ENCODE results near the gene MAVS.
"Not testable (repeated sequence)": the region's sequence is repeated elsewhere in the genome, so short reads cannot be mapped to it uniquely, and the experiment has no call there.

MAVS gene

DNA sequence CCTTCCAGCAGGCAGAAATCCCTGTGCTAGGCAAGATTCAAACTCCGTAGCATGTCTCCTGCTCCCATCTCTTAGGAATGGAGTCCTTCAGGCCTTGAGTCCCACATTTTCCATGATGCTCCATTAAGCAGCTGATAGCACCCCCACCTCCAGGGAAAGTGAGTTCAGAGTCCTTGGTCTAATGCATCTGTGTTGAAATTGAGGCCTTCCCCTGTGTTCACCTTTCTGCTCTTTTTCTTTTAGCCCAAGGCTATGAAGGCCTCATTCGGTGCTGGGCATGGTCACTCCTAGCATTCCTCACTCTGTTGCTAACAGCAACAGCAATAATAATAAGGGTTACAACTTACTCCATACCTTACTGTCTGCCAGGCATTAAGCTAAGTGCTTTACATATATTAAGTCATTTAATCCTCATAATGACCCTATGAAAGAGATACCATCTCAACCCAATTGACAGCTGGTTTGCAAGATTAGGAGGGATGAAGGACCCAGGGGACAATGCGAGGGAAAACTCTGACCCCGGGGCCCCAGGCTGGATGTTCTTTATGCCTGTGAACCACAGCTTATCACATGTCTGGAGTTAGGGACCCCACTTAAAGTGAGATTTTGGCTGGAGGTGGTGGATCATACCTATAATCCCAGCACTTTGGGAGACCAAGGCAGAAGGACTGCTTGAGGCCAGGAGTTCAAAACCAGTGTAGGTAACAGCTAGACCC lies 25.1 kb downstream of the MAVS start:
- no peak overlapping the region for H3K4me3 ChIP-seq (ENCODE audit: low read depth, low read length)
- TF ChIP-seq, protein P1, sequence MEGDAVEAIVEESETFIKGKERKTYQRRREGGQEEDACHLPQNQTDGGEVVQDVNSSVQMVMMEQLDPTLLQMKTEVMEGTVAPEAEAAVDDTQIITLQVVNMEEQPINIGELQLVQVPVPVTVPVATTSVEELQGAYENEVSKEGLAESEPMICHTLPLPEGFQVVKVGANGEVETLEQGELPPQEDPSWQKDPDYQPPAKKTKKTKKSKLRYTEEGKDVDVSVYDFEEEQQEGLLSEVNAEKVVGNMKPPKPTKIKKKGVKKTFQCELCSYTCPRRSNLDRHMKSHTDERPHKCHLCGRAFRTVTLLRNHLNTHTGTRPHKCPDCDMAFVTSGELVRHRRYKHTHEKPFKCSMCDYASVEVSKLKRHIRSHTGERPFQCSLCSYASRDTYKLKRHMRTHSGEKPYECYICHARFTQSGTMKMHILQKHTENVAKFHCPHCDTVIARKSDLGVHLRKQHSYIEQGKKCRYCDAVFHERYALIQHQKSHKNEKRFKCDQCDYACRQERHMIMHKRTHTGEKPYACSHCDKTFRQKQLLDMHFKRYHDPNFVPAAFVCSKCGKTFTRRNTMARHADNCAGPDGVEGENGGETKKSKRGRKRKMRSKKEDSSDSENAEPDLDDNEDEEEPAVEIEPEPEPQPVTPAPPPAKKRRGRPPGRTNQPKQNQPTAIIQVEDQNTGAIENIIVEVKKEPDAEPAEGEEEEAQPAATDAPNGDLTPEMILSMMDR (IDR thresholded peaks at IDR 0.05; ENCODE audit: borderline replicate concordance, insufficient read depth, low read depth, low read length) = no peak

DNA sequence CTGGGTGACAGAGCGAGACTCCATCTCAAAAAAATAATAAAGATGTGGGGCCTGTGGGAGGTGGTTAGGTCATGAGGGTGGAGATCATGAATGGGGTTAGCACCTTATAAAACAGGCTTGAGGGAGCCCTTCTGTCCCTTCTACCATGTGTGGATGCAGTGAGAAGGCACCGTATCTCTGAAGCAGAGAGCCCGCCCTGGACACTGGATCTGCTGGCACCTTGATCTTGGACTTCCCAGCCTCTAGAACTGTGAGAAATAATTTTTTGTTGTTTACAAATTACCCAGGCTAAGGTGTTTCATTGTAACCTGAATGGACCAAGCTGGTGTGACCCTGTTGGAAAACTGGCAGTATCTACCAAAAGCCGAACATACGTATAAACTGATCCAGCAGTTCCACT lies 26.9 kb downstream of the MAVS start:
- TF ChIP-seq, protein P1 (IDR thresholded peaks at IDR 0.05; ENCODE audit: borderline replicate concordance, insufficient read depth, low read depth, low read length) = no peak

DNA sequence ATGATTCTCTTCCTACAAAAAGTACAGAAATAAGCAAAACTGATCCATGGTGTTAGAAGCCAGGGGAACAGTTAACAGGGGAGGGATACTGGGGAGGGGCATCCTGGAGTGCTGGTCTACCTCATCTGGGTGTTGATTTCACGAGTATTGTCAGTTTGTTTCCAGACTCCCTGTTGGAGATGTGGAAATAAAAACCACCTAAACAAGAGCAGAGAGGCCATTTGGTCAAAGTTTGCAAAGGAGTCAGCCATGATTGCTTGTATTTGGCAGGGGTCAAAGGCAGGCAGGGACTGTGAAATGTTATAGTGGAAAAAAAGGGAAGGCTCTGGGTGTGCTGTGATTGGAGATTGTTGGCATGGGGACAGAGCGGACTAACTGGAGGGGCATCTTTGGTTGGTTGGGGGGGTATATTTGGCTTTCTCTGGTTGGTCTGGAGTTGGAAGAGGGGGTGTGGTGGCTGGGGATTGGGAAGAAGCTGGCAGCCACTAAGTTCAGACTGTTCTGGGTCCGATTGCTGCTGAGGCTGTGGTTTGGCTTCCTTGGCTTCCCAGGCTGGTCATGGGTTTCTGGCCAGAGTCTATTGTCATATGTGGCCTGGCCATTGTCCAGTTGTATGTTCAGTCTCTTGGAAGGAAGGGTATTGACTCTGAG lies 27.7 kb downstream of the MAVS start:
- TF ChIP-seq, protein P1 (IDR thresholded peaks at IDR 0.05; ENCODE audit: borderline replicate concordance, insufficient read depth, low read depth, low read length) = no peak
- no peak overlapping the region for H3K4me3 ChIP-seq (ENCODE audit: low read depth, low read length)

More for the DNA sequence above, 26.9 kb downstream of the MAVS start:
- H3K4me3 ChIP-seq (ENCODE audit: low read depth, low read length) = no peak overlapping the region

DNA sequence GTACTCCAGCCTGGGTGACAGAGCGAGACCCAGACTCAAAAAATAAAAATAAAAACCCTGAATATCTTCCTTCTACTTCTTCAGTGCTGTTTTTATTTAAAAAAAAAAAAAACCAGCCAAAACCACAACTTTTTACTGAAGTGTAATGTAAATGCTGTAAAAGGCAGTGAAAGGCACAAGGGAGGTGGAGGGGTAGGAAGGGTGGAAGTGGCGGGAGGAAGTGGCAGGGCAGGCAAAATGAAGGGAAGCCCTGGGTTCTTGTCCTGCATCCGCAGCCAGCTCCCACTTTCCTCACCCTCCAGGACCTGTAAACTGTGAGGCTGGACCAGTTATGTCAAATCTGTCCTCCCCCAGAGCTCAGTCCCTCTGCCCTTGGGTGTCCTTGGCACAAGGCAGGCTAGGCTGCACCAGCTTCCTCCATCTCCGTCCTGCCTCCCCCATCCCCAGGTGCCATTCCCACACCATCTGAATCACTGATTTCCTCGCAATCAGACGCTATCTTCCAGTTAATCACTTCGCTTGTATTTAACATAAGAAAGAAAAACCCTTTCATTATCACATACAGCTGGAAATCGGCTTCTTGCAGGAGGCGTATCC lies 28.8 kb downstream of the MAVS start:
- TF ChIP-seq, protein P1 (IDR thresholded peaks at IDR 0.05; ENCODE audit: borderline replicate concordance, insufficient read depth, low read depth, low read length) = no peak

GRCh38 chr20:3876000-3876399 lies 29.4 kb downstream of the MAVS start:
- TF ChIP-seq, protein P1 (IDR thresholded peaks at IDR 0.05; ENCODE audit: borderline replicate concordance, insufficient read depth, low read depth, low read length) = no peak

More for the DNA sequence above, 28.8 kb downstream of the MAVS start:
- H3K4me3 ChIP-seq (ENCODE audit: low read depth, low read length) = no peak overlapping the region

DNA sequence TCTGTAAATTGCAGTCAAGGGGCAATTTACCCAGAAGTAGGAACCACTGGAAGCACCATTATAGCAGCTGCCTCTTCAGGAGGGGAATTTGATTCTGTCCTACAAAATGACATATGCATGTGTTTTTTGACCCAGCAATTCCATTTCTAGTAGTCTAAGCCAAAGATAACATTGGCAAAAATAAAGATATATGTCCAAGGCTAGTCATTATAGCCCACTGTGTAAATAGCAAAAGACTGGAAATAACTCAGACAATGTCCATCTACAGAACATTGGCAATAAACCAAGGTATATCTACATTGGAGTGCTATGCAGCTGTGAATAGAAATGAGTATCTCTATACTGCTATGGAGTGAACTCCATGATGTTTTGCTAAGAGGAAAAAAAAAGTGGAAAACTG lies 30.0 kb downstream of the MAVS start:
- H3K4me3 ChIP-seq (ENCODE audit: low read depth, low read length) = no peak overlapping the region
- TF ChIP-seq, protein P1 (IDR thresholded peaks at IDR 0.05; ENCODE audit: borderline replicate concordance, insufficient read depth, low read depth, low read length) = no peak

More at GRCh38 chr20:3876000-3876399, 29.4 kb downstream of the MAVS start:
- H3K4me3 ChIP-seq (ENCODE audit: low read depth, low read length) = no peak overlapping the region

- not testable (repeated sequence) for H3K4me3 ChIP-seq (ENCODE audit: low read depth, low read length)
These were observed 32.3 kb downstream of the MAVS start for GRCh38 chr20:3878921-3879274.

All from GM12875 (cell line).